ENCODE data around the gene PARP16.

- TF ChIP-seq, protein P1, sequence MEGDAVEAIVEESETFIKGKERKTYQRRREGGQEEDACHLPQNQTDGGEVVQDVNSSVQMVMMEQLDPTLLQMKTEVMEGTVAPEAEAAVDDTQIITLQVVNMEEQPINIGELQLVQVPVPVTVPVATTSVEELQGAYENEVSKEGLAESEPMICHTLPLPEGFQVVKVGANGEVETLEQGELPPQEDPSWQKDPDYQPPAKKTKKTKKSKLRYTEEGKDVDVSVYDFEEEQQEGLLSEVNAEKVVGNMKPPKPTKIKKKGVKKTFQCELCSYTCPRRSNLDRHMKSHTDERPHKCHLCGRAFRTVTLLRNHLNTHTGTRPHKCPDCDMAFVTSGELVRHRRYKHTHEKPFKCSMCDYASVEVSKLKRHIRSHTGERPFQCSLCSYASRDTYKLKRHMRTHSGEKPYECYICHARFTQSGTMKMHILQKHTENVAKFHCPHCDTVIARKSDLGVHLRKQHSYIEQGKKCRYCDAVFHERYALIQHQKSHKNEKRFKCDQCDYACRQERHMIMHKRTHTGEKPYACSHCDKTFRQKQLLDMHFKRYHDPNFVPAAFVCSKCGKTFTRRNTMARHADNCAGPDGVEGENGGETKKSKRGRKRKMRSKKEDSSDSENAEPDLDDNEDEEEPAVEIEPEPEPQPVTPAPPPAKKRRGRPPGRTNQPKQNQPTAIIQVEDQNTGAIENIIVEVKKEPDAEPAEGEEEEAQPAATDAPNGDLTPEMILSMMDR (IDR thresholded peaks at IDR 0.05) = no peak
- TF ChIP-seq POLR2A (IDR thresholded peaks at IDR 0.05) = no peak
Measured at GRCh38 chr15:65255486-65256140, 31.1 kb downstream of the PARP16 start.
